SKM-1 (cell line): Measurements from ENCODE around the gene TMEM86B.
"Not testable (repeated sequence)": the region's sequence is repeated elsewhere in the genome, so short reads cannot be mapped to it uniquely, and the experiment has no call there.

Source experiments
- DNase-seq: peaks from one replicate; lab custom pipeline; 2025; ENCODE audit not compliant: unreplicated experiment; lab: John Stamatoyannopoulos, UW

TMEM86B gene

DNA sequence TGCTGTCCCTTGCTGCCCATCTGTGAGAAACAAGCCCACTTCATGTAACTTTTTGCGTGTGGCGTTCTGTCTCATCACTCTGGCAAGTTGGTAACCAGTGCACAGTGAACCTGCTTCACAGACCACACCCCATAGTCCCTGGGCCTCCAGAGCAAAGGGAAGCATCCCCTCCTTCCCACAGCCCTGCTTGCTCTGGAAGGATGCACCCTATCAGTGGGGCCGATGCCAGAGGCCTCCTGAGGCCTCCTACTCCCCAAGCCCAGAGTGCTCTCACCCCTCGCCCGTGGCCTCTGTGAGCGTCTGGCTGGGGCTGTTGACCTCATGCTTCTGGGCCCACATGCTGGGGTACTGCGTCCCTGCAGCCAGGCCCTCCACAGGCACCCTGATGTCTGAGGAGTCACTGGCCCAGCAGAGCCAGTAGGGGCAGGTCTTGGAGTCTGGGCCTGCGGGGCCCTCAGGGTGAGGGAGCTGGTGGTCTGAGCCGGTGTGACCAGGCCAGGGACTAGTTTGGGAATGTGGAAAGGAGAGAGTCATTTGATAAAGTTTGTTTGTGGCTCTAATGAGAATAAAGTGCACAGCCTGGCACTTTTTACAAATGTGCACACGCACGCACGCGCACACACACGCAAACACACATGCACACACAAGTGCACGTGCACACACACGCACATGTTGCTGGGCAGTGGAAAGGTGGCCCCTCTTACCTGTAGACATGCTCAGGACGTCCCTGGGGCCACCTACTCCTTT, 5.1 kb downstream of the TMEM86B start:
- DNase-seq = no peak

DNA sequence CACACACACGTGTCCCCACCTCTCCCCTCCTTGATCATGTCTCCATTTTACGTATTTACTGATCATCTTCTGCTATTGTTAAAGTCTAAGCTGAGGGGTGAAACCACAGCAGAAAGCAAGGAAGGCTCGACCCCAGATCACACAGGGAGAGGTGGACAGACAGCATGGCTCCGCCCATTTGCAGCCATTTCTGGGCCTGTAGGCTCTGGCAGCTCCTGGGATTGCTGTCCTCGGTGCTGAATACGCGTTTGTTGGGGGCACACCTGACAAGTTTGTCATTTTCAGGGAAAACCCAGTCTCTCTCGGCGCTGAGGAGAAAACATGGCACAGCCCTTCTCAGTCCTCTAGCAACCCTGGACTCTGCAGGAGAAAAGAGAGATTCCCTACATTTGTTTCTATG, 8.0 kb downstream of the TMEM86B start:
- no peak for DNase-seq

- peak; percentile 83 for DNase-seq
These were observed 11.9 kb downstream of the TMEM86B start for GRCh38 chr19:55216461-55217198.

DNA sequence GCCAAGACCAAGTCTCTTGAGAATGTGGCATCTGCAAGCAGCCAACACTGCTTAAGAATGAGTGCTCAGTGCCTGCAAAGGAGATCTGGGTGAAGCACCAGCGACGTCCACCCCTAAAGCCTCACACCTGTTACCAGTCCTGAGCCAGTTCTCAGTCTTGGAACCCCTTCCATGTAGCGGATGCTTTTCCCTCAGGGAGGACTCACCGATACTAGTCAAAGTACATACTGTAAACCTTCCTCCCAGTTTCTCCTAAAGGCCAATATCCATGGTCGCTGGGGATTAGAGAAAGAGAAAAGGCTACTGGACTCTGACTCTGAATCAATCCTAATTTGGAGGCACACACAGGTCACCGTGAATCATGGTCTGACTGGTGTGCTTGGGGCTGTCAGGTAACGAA, 15.0 kb downstream of the TMEM86B start:
- no peak for DNase-seq

GRCh38 chr19:55212447-55212846, 16.1 kb downstream of the TMEM86B start:
- DNase-seq = no peak

GRCh38 chr19:55209693-55210472, 18.7 kb downstream of the TMEM86B start:
- no peak for DNase-seq

DNA sequence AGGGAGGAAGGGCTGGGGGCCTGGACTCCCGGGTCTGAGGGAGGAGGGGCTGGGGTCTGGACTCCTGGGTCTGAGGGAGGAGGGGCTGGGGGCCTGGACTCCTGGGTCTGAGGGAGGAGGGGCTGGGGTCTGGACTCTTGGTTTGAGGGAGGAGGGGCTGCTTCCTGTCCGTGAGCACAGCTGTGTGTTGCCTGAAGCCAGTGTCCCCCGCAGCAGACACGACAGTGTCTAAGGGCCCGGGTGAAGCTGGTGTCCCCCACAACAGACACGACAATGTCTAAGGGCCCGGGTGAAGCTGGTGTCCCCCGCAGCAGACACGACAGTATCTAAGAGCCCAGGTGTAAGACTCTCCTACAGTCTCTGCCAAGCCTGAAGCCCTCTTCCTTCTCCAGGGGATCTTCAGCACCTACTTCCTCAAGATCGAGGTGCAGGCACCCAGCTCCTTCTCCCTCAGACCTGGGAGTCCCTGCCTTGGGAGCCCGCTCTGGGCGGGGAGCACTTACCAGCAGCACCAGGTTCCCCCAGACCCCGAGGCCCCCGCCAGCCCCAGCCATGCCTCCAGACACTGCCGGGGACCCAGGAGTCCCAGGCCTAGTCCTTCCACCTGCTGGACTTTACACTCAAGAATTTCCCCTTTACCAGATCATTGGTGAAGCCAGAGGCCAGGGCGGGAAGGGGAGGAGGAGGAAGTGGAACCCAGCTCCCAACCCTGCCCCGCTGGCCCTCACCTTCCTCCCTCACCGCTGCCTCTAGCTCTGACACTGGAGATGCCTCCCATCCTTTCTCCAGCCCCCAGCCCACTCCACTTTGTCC, 19.5 kb downstream of the TMEM86B start, which contains the start of gene PTPRH:
Gene PTPRH, minus strand, starts transcription at position 622 of the 813 bp plus-strand sequence. Its CDS starts 68 bp downstream, at position 554.
- DNase-seq = no peak

DNA sequence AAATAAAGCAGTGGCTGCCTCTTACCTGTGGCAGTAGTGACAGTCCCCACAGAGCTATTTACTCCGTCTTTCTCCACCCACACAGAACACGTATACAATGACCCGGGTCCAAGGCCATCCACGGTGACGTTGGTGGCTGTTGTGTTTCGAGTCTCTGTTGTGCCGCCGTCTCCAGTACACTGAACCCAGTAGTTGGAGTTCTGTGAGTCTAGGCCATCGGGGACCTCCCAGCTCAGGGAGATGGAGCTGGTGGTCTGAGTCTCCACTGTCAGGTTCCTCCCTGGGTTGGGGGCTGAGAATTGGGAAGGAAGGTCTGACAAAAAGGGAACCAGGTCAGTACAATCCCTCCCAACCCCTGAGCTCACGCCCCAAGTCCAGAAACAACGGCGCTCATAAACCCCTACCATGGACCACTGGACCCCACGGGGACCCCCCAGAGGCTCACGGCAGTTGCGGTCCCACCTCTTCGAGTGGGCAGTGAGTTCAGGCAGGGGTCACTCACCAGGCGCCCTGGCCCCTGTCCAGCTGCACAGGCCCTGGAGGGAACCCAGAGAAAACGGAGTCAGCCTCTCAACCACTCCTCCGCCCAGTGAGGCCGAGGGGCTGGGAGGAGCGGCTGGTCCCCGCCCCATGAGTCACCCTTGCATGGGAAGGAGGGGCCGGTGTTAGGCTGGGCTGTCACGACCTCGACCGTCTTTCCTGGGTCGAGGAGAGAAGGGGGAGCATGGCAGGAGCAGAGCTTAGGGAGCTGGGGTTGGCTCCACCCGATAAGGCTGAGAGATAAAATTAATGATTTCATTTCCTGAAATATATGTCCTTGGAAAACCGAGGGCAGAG, 21.7 kb downstream of the TMEM86B start:
- DNase-seq = peak; percentile 10

DNA sequence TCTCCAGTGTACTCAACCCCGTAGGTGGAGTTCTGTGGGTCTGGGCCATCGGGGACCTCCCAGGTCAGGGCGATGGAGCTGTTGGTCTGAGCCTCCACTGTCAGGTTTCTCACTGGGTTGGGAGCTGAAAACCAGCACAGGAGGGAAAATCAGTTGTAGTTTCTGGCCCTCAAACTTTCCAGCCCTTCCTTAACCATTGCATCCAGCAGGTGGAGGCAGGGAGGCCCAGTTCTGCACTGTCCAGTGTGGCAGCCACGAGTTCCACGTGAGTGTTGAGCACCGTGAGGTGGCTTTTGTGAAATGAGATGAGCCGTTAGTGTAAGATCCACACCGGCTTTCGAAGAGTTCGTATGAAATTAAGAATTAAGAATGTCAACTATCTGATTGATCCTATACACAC, 26.4 kb downstream of the TMEM86B start:
- DNase-seq = not testable (repeated sequence)

- no peak for DNase-seq
These were observed 28.9 kb downstream of the TMEM86B start for GRCh38 chr19:55199620-55200204.

DNA sequence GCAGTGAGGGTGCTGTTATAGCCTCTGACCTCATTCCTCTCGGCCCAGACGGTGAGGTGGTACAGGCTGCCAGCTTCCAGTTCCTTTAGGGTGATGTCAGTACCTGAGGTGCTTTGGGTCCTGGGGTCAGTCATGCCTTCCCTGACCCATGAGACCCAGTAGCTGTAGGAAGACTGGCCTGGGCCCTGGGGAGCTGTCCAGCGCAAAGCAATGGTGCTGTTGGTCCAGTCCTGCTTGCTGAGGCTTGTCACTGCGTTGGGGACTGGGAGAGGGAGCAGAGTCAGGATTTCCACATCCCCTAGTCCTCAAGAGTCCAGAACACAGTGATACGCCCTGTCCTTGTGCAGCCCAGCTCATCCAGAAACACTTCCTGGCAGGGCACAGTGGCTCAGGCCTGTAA, 29.9 kb downstream of the TMEM86B start:
- DNase-seq = no peak

- no peak for DNase-seq
These were observed 31.0 kb downstream of the TMEM86B start for GRCh38 chr19:55197528-55197927.

GRCh38 chr19:55196803-55197202, 31.8 kb downstream of the TMEM86B start:
- DNase-seq = no peak

DNA sequence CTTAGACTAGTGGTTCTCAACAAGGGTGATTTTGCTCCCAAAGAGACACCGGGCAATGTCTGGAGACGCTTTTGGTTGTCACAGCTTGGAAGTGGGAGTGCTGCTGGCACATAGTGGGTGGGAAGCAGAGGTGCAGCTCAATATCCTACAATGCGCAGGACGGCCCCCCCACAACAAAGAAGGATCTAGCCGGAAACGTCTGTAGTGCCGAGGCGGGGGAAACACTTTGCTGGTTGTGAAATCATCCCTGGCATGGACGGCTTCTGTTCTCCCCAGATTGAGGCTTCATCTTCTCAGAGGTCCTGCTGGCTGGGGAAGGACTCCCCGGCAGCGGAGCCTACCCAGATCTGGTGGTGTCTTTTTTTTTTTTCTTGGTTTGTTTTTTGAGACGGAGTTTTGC, 35.1 kb downstream of the TMEM86B start:
- DNase-seq = peak; percentile 1

DNA sequence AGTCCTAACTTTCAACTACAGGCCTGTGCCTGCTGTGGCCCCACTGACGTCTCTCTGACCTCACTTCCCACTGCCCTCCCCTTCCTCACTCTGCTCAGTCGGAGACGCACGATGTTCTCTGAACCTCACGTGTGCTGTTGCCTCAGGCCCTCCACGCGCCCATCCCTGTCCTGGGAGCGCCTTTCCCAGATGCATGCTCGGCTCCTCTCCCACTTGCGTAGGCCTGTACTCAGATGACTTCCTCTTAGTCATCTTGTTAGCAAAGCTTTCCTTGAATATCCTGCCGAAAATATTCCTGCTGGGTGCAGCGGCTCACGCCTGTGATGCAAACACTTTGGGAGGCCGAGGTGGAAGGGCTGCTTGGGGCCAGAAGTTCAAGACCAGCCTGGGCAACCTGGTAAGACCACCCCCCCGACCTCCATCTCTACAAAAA, 39.1 kb downstream of the TMEM86B start:
- no peak for DNase-seq

- no peak for DNase-seq
These were observed 39.9 kb downstream of the TMEM86B start for GRCh38 chr19:55188625-55189024.

DNA sequence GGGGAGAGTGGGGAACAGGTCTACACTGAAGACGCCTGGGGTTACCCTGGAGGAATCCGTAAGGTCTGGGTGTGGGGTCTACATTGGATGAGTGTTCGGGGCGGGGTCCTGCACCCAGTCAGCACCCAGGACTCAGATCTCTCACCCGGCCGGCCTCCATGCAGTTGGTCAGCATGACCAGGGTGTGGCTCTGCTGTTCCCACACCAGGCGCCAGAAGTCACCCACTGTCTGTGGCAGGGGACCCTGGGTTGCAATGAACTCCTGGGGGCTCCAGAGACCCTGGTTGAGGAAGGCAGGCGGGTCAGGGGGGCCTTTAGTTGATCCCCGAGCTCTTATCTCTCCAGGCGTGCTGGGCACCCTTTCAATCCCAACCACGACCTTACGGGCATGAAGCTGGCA, 42.5 kb downstream of the TMEM86B start:
- DNase-seq = no peak

GRCh38 chr19:55181740-55182139, 46.8 kb downstream of the TMEM86B start:
- no peak for DNase-seq
